Activated CD8-positive, alpha-beta T cell treated with anti-CD3 and anti-CD28 coated beads for 36 hours (primary cell): ENCODE measurements around the gene FHAD1. TPM values are rescaled to one million over a fixed set of nuclear protein-coding genes. Genes with fewer than 3 reads are reported as not detected.

Source experiments
- ATAC-seq: fragments of 200-7000 bp; cut with Tn5 transposase; one replicate; pipeline ENCODE4 v1.10.0; 2021; ENCODE audit warnings: mild to moderate bottlenecking, moderate library complexity
- CTCF ChIA-PET: fragments of 350-600 bp; sonication (Branson Sonifier 250); formaldehyde crosslinking; loops from one replicate; lab custom pipeline; 2021; ENCODE audit warnings: antibody characterized with exemption; lab: Charles Lee
- POLR2A ChIA-PET: fragments of 350-600 bp; sonication (Branson Sonifier 250); formaldehyde crosslinking; loops from one replicate; lab custom pipeline; 2021; ENCODE audit warnings: antibody characterized with exemption; lab: Charles Lee
- DNase-seq: peaks from one replicate; pipeline ENCODE4 v3.0.0-alpha.2; 2020
- H3K27ac Mint-ChIP-seq: one replicate; pipeline ENCODE4 v1.8.0; 2021; ENCODE audit warnings: mild to moderate bottlenecking, mixed read lengths
- H3K27me3 Mint-ChIP-seq: one replicate; pipeline ENCODE4 v1.8.0; 2021; ENCODE audit warnings: mixed read lengths
- H3K36me3 Mint-ChIP-seq: one replicate; pipeline ENCODE4 v1.8.0; 2021; ENCODE audit warnings: low read depth, mixed read lengths
- H3K4me1 Mint-ChIP-seq: one replicate; pipeline ENCODE4 v1.8.0; 2021; ENCODE audit warnings: low read depth, mixed read lengths
- H3K4me3 Mint-ChIP-seq: one replicate; pipeline ENCODE4 v1.8.0; 2021; ENCODE audit warnings: mild to moderate bottlenecking, moderate library complexity, mixed read lengths
- H3K9me3 Mint-ChIP-seq: one replicate; pipeline ENCODE4 v1.8.0; 2021; ENCODE audit warnings: mixed read lengths
- intact Hi-C: fragments of 100-400 bp; cut with micrococcal nuclease; formaldehyde crosslinking; loops from one replicate; pipeline ENCODE4 v1.10.0; 2022
- total RNA-seq, 2 experiments: library from RNA; stranded (reverse); gene quantifications; one replicate each; pipeline ENCODE4 v1.2.3, GENCODE V29; 2021
- TF ChIP-seq, protein P1 (sequence below): fragments of 200-600 bp; IDR thresholded peaks from one replicate; pipeline ENCODE4 v1.8.0; 2022; ENCODE audit warnings: antibody characterized with exemption, mild to moderate bottlenecking

The FHAD1 gene
- total RNA-seq, 2 experiments from 2014 or later: 0.07 to 0.16 TPM

DNA sequence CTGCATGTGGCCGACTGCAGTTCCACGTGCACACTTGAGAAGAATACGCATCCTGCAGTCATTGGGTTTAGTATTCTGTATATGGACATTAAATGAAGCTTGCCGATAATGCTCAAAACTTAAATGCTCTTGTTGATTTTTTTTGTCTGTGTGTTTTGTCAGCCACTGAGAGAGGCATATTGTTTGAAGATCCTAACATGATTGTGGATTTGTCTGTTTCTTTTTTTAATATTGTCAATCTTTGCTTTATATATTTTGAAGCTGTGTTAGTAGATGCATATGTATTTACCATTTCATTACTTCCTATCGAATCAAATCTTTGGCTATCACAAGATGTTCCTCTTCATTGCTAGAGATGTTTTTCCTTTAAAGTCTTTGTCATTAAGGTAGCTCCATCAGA, 73.2 kb downstream of the FHAD1 start:
- POLR2A ChIA-PET: interaction anchor here (1.1 kb wide), 1 partner anchor 12 kb away, joined by 3 read pairs; no protein-coding TSS in a partner anchor
- Mint-ChIP-seq H3K27ac (no peak overlapping the region), H3K4me1 (peaks cover 4% of the 10 kb centered on the region), H3K27me3 (peaks cover 5% of the 10 kb centered on the region), H3K36me3 (no peaks in the 10 kb centered on the region), H3K4me3 (no peak overlapping the region), H3K9me3 (peaks cover 5% of the 10 kb centered on the region)
- TF ChIP-seq, protein P1, sequence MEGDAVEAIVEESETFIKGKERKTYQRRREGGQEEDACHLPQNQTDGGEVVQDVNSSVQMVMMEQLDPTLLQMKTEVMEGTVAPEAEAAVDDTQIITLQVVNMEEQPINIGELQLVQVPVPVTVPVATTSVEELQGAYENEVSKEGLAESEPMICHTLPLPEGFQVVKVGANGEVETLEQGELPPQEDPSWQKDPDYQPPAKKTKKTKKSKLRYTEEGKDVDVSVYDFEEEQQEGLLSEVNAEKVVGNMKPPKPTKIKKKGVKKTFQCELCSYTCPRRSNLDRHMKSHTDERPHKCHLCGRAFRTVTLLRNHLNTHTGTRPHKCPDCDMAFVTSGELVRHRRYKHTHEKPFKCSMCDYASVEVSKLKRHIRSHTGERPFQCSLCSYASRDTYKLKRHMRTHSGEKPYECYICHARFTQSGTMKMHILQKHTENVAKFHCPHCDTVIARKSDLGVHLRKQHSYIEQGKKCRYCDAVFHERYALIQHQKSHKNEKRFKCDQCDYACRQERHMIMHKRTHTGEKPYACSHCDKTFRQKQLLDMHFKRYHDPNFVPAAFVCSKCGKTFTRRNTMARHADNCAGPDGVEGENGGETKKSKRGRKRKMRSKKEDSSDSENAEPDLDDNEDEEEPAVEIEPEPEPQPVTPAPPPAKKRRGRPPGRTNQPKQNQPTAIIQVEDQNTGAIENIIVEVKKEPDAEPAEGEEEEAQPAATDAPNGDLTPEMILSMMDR: no peak
- DNase-seq (no peak), ATAC-seq (no peak)
- CTCF ChIA-PET: interaction anchor here (0.6 to 2.4 kb wide), 8 partner anchors 12 to 181 kb away, joined by 3 to 12 read pairs (median 3); no protein-coding TSS in a partner anchor
- intact Hi-C loops: no loop called here

DNA sequence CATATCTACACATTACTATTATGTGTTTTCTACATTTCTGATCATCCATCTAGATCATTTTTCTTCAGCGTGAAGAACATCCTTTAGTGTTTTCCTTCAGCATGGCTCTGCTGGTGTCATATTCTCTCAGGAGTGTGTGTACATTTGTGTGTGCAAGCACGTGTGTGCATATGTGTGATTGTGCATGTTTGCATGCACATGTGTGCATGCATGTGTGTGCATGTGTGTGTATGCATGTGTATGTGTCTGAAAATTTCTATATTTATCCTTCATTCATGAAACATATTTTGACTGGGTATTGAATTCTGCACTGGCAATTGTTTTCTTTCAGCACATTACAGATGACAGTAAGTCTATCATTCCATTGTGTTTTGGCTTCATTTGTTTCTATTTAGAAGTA, 74.6 kb downstream of the FHAD1 start:
- no peak overlapping the region for H3K27ac Mint-ChIP-seq
- H3K36me3 Mint-ChIP-seq: no peaks in the 10 kb centered on the region
- intact Hi-C loops: no loop called here

DNA sequence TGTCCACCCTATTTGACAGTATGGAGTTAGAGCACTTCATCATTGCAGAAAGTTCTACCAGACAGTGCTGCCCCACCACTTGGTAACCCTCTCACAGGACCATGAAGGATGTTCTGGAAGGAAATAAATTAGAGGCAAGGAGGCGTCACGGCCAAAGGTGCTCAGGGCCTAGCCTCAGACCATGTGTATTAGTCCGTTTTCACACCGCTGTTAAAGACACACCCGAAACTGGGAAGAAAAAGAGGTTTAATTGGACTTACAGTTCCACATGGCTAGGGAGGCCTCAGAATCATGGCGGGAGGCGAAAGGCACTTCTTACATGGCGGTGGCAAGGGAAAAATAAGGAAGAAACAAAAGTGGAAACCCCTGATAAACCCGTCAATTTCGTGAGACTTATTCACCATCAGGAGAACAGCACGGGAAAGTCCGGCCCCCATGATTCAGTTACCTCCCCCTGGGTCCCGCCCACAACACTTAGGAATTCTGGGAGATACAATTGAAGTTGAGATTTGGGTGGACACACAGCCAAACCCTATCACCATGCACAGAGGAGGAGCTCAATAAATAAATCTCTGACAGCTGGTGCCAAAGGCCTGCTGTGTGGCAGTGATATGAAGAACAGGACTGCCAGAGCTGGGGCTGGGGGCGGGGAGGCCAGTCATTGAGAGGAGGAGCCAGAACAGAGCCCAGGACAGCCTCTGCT, 75.8 kb downstream of the FHAD1 start:
- no peak overlapping the region for H3K27ac Mint-ChIP-seq
- no peaks in the 10 kb centered on the region for H3K36me3 Mint-ChIP-seq
- DNase-seq (no peak), ATAC-seq (peak; percentile 34)
- H3K27me3 Mint-ChIP-seq: peaks cover 4% of the 10 kb centered on the region
- H3K4me1 Mint-ChIP-seq: peaks cover 4% of the 10 kb centered on the region
- POLR2A ChIA-PET: interaction anchor here (0.9 to 1.3 kb wide), 3 partner anchors 19 to 109 kb away, joined by 3 to 6 read pairs (median 5); no protein-coding TSS in a partner anchor
- H3K4me3 Mint-ChIP-seq: no peak overlapping the region
- intact Hi-C loops: loop anchor here (1.0 kb wide), 1 partner anchor 109 kb away; no protein-coding TSS in a partner anchor
- TF ChIP-seq, protein P1: no peak
- CTCF ChIA-PET: interaction anchor here (0.7 to 4.8 kb wide), 36 partner anchors 8 to 313 kb away, joined by 3 to 108 read pairs (median 4); partner anchors contain the start of gene CTRC
- H3K9me3 Mint-ChIP-seq: peaks cover 5% of the 10 kb centered on the region

More for the DNA sequence above, 74.6 kb downstream of the FHAD1 start:
- Mint-ChIP-seq H3K4me1 (peaks cover 4% of the 10 kb centered on the region), H3K4me3 (no peak overlapping the region), H3K27me3 (peaks cover 5% of the 10 kb centered on the region), H3K9me3 (peaks cover 5% of the 10 kb centered on the region)
- DNase-seq: no peak
- TF ChIP-seq, protein P1: no peak
- POLR2A ChIA-PET: no interaction called here
- ATAC-seq: no peak
- CTCF ChIA-PET: interaction anchor here (3.5 to 4.8 kb wide), 2 partner anchors 107 to 114 kb away, joined by 25 to 108 read pairs; no protein-coding TSS in a partner anchor

DNA sequence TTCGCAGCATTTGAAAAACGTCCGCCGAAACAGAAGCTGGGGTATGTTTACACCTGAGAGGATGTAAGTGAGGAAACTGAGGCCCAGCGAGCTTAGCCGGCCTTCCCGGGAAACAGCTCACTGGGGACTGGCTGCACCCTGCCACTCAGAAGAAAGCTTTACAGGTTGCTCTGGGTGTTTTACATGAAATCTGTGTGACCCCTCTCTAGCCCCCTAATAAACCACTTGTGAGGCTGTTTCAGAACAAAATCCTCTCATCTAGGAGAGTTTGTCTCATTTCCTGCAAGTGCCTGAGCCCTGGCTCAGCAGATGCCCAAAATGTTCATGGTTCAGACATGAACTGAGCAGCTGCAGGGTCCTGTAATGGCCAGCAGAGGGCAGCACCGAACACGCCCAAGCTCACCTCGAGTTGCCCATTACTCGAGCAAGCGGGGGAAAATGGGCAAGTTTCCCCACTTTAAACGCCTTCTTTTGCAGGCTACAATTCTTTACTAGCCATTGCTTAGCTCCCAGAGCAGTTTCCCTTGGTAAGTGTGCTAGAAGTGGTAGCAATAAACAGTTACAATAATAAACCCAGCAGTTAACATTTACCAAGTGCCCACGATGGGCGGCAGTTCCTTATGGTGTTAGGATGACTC, 76.4 kb downstream of the FHAD1 start:
- peaks cover 5% of the 10 kb centered on the region for H3K9me3 Mint-ChIP-seq
- peaks cover 4% of the 10 kb centered on the region for H3K27me3 Mint-ChIP-seq
- POLR2A ChIA-PET: interaction anchor here (0.8 to 1.3 kb wide), 4 partner anchors 18 to 155 kb away, joined by 3 to 6 read pairs (median 4); no protein-coding TSS in a partner anchor

More for the DNA sequence above, 76.4 kb downstream of the FHAD1 start:
- DNase-seq (peak; percentile 85), ATAC-seq (peak; percentile 94)
- CTCF ChIA-PET: interaction anchor here (0.7 to 4.8 kb wide), 44 partner anchors 8 to 312 kb away, joined by 3 to 108 read pairs (median 4); partner anchors contain the start of gene CTRC
- TF ChIP-seq, protein P1: peak; percentile 89
- Mint-ChIP-seq H3K36me3 (no peaks in the 10 kb centered on the region), H3K27ac (no peak overlapping the region), H3K4me1 (peaks cover 4% of the 10 kb centered on the region), H3K4me3 (no peak overlapping the region)
- intact Hi-C loops: loop anchor here (1.0 kb wide), 1 partner anchor 108 kb away; no protein-coding TSS in a partner anchor
